GM23248 (cell line): ENCODE data around the gene CLEC4G. TPM values are rescaled to one million over a fixed set of nuclear protein-coding genes. Genes with fewer than 3 reads are reported as not detected.

Source experiments
- DNase-seq: peaks from one replicate; pipeline ENCODE4 v3.0.0-alpha.2; 2015
- H2AFZ ChIP-seq: fragments of 200-600 bp; sonication (generic); 2 replicates; pipeline ENCODE4 v1.6.1; 2016; ENCODE audit warnings: antibody characterized with exemption
- H3F3A ChIP-seq: fragments of 200-600 bp; sonication (generic); 2 replicates; pipeline ENCODE4 v1.6.1; 2016; ENCODE audit warnings: mild to moderate bottlenecking, antibody characterized with exemption, mixed run types; ENCODE audit not compliant: insufficient read depth
- H3K27ac ChIP-seq: fragments of 200-600 bp; sonication (generic); 2 replicates; pipeline ENCODE4 v1.5.1; 2016; ENCODE audit warnings: mild to moderate bottlenecking
- H3K27me3 ChIP-seq: fragments of 200-600 bp; sonication (generic); replicated peaks from 2 replicates; pipeline ENCODE4 v1.6.1; 2016; ENCODE audit warnings: mild to moderate bottlenecking; ENCODE audit not compliant: insufficient read depth
- H3K36me3 ChIP-seq: fragments of 200-600 bp; sonication (generic); 2 replicates; pipeline ENCODE4 v1.6.1; 2016; ENCODE audit warnings: low read depth, mild to moderate bottlenecking
- H3K4me1 ChIP-seq: fragments of 200-600 bp; sonication (generic); 2 replicates; pipeline ENCODE4 v1.6.1; 2016; ENCODE audit warnings: mild to moderate bottlenecking; ENCODE audit not compliant: insufficient read depth
- H3K4me2 ChIP-seq: fragments of 200-600 bp; sonication (generic); one replicate; pipeline ENCODE4 v1.6.1; 2016; ENCODE audit warnings: mild to moderate bottlenecking; ENCODE audit not compliant: unreplicated experiment
- H3K4me3 ChIP-seq: fragments of 200-600 bp; sonication (generic); 2 replicates; pipeline ENCODE4 v1.5.1; 2016; ENCODE audit warnings: mild to moderate bottlenecking
- H3K79me2 ChIP-seq: fragments of 200-600 bp; sonication (generic); 2 replicates; pipeline ENCODE4 v1.6.1; 2016; ENCODE audit warnings: mild to moderate bottlenecking; ENCODE audit not compliant: insufficient read depth
- H3K9ac ChIP-seq: fragments of 200-600 bp; sonication (generic); 2 replicates; pipeline ENCODE4 v1.6.1; 2016; ENCODE audit warnings: mild to moderate bottlenecking
- H3K9me2 ChIP-seq: fragments of 200-600 bp; sonication (generic); 2 replicates; pipeline ENCODE4 v1.6.1; 2016; ENCODE audit warnings: mixed run types, mild to moderate bottlenecking, moderate library complexity; ENCODE audit not compliant: insufficient read depth
- H3K9me3 ChIP-seq: fragments of 200-600 bp; sonication (generic); one replicate; pipeline ENCODE4 v1.6.1; 2017; ENCODE audit warnings: low read depth
- H4K20me1 ChIP-seq: fragments of 200-600 bp; sonication (generic); 2 replicates; pipeline ENCODE4 v1.6.0; 2016; ENCODE audit not compliant: insufficient read depth
- EZH2 ChIP-seq: fragments of 200-600 bp; sonication (generic); IDR thresholded peaks from 2 replicates; pipeline ENCODE4 v1.6.1; 2018; ENCODE audit warnings: antibody characterized with exemption, mild to moderate bottlenecking; ENCODE audit not compliant: insufficient read depth, poor library complexity, severe bottlenecking
- EZH2phosphoT487 ChIP-seq: fragments of 200-600 bp; sonication (generic); IDR thresholded peaks from 2 replicates; pipeline ENCODE4 v1.6.1; 2018; ENCODE audit warnings: antibody characterized with exemption, moderate library complexity, mild to moderate bottlenecking, low read depth; ENCODE audit not compliant: insufficient read depth
- WGBS, 2 experiments: methylation state at CpG; one replicate each; pipeline ENCODE4 v1.1.6; 2015 to 2017; ENCODE audit warnings: low lambda C conversion rate in 2 of 2, low coverage in 1 of 2; ENCODE audit errors: missing lambda C conversion rate in 2 of 2; 5-methylcytosine and 5-hydroxymethylcytosine counted together
- in situ Hi-C: fragments of 300-500 bp; cut with MboI; formaldehyde crosslinking; loops from 2 replicates; pipeline ENCODE4 v1.15.0; 2020
- polyA plus RNA-seq: library from polyadenylated mRNA; unstranded; fragments of >200 nt; fragmentation: Nextera tagmentation; extraction: Ambion mirVana; gene quantifications from 2 replicates; pipeline ENCODE4 v1.2.1, GENCODE V29; 2016
- total RNA-seq: library from RNA; depleted of rRNA; stranded (reverse); fragments of >200 nt; shearing (Covaris generic); gene quantifications from 2 replicates; pipeline ENCODE4 v1.2.3, GENCODE V29; 2014

The CLEC4G gene
- total and polyA plus RNA-seq, 2 experiments from 2014 or later = not detected

DNA sequence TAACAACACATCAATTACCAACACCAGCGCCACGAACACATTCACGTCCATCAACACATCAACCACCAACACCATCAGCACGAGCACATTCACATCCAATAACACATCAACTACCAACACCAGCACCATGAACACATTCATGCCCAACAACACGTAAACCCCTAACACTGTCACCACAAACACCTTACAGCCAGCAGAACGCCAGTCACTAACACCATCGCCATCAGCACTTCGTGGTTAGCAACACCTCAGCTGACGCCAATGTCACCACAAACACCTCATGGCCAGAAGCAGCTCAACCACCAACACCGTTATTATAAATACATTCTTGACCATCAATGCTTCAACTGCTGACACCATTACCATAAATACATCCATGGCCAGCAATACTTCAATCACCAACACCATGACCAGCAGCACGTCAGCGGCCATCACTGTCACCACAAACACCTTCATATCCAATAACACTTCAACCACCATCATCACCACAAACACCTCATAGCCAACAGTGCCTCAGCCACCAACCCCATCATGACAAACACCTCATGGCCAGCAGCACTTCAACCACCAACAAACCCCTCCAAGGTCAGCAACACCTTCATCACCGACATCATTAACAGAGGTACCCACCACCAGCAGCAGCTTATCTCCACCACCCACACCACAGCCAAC lies 39.4 kb downstream of the CLEC4G start:
- in situ Hi-C loops = no loop called here
- no peaks in the 10 kb centered on the region for H3K79me2 ChIP-seq
- H2AFZ ChIP-seq = no peak overlapping the region
- H3K4me1 ChIP-seq = no peaks in the 10 kb centered on the region
- H3K4me2 ChIP-seq = no peak overlapping the region
- H3K9ac ChIP-seq = no peak overlapping the region
- H4K20me1 ChIP-seq = no peaks in the 10 kb centered on the region
- DNase-seq = no peak
- H3K36me3 ChIP-seq = no peaks in the 10 kb centered on the region
- no peaks in the 10 kb centered on the region for H3F3A ChIP-seq
- no peaks in the 10 kb centered on the region for H3K9me2 ChIP-seq
- TF ChIP-seq EZH2 = no peak
- TF ChIP-seq EZH2phosphoT487 = no peak
- no peak overlapping the region for H3K27ac ChIP-seq
- no peaks in the 10 kb centered on the region for H3K9me3 ChIP-seq
- no peak overlapping the region for H3K4me3 ChIP-seq
- WGBS, 2 experiments = 69 to 74% methylated on average over 13 of the region's 13 CpGs
- H3K27me3 ChIP-seq = no peaks in the 10 kb centered on the region; the same call in none of the 2 replicates

DNA sequence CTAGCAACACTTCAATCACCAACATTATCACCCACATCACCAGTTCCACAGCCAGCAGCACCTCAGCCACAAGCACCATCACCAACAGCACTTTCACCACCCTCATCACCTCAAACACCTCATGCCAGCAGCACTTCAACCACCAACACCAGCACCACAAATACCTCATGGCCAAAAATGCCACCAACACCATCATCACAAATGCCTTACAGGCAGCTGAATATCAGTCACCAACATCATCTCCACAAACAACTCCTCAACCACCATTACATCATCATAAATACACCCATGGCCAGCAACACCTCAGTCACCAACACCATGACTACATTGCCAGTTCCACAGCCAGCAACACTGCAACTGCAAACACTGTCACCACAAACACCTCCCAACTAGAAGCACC lies 40.4 kb downstream of the CLEC4G start:
- H3K9me2 ChIP-seq = no peaks in the 10 kb centered on the region
- H3K9me3 ChIP-seq = no peaks in the 10 kb centered on the region
- in situ Hi-C loops = no loop called here
- no peaks in the 10 kb centered on the region for H3F3A ChIP-seq
- no peaks in the 10 kb centered on the region for H4K20me1 ChIP-seq
- no peak for DNase-seq
- H3K4me1 ChIP-seq = no peaks in the 10 kb centered on the region
- H3K27ac ChIP-seq = no peak overlapping the region
- H3K9ac ChIP-seq = no peak overlapping the region
- H3K27me3 ChIP-seq = no peaks in the 10 kb centered on the region; the same call in none of the 2 replicates
- no peaks in the 10 kb centered on the region for H3K79me2 ChIP-seq
- no peak overlapping the region for H3K4me2 ChIP-seq
- TF ChIP-seq EZH2phosphoT487 (no peak), EZH2 (no peak)
- H3K4me3 ChIP-seq = no peak overlapping the region
- no peaks in the 10 kb centered on the region for H3K36me3 ChIP-seq
- H2AFZ ChIP-seq = no peak overlapping the region

DNA sequence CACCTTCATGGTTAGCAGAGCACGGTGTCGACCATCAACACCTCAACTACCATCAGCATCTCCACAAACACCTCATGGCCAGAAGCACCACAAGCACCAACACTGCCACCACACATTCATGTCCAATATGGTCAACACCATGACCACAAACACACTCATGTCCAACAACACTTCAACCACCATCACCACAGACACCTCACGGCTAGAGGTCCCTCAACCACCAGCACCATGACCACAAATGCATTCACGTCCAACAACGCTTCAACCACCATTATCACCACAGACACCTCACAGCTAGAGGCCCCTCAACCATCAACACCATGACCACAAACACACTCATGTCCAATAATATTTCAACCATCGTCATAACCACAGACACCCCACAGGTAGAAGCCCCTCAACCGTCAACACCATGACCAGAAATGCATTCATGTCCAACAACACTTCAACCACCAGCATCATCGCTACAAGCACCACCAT lies 41.1 kb downstream of the CLEC4G start:
- no peaks in the 10 kb centered on the region for H3K79me2 ChIP-seq
- no peaks in the 10 kb centered on the region for H3K9me2 ChIP-seq
- 73 to 79% methylated on average over 8 of the region's 8 CpGs for WGBS, 2 experiments
- no peaks in the 10 kb centered on the region for H3F3A ChIP-seq
- in situ Hi-C loops = no loop called here
- H3K9me3 ChIP-seq = no peaks in the 10 kb centered on the region
- no peaks in the 10 kb centered on the region for H3K36me3 ChIP-seq
- TF ChIP-seq EZH2phosphoT487 (no peak), EZH2 (no peak)
- H3K4me3 ChIP-seq = no peak overlapping the region
- no peak for DNase-seq
- H4K20me1 ChIP-seq = no peaks in the 10 kb centered on the region
- no peak overlapping the region for H3K4me2 ChIP-seq
- no peaks in the 10 kb centered on the region; the same call in none of the 2 replicates for H3K27me3 ChIP-seq
- no peak overlapping the region for H2AFZ ChIP-seq
- H3K9ac ChIP-seq = no peak overlapping the region
- no peak overlapping the region for H3K27ac ChIP-seq
- H3K4me1 ChIP-seq = no peaks in the 10 kb centered on the region

DNA sequence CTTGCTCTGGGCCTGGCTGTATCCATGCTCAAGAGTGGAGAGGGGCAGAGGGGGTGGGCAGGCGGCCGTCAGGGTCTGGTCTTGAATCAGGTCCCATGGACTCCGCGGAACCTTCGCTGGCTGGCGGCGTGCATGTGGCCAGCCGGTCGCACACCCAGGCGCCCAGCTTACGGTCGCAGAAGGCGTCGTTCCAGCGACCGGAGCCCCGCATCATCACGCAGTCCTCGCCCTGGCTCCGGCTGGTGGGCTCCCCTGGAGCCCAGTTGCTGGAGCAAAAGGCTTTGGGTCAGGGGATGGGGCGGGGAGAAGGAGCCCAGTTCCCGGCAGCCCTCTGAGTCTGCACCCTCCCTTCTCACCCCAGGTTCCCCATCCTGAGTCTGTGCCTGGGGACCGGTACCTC lies 42.7 kb downstream of the CLEC4G start:
- no peak overlapping the region for H2AFZ ChIP-seq
- H3K9me2 ChIP-seq = no peaks in the 10 kb centered on the region
- H3K9me3 ChIP-seq = no peaks in the 10 kb centered on the region
- DNase-seq = no peak
- no peak for TF ChIP-seq EZH2
- no peak for TF ChIP-seq EZH2phosphoT487
- H3K4me3 ChIP-seq = no peak overlapping the region
- H3K36me3 ChIP-seq = no peaks in the 10 kb centered on the region
- H3K4me2 ChIP-seq = no peak overlapping the region
- no peaks in the 10 kb centered on the region for H3F3A ChIP-seq
- no peaks in the 10 kb centered on the region for H3K79me2 ChIP-seq
- no peaks in the 10 kb centered on the region for H4K20me1 ChIP-seq
- H3K27ac ChIP-seq = no peak overlapping the region
- no peaks in the 10 kb centered on the region for H3K4me1 ChIP-seq
- H3K9ac ChIP-seq = no peak overlapping the region
- in situ Hi-C loops = no loop called here
- 19 to 21% methylated on average over 16 to 19 of the region's 23 CpGs for WGBS, 2 experiments
- H3K27me3 ChIP-seq = no peaks in the 10 kb centered on the region
